Measurements from ENCODE around the gene NFKBIE. TPM values are rescaled to one million over a fixed set of nuclear protein-coding genes. Genes with fewer than 3 reads are reported as not detected.
A peak's percentile ranks its signal among the peaks of the same experiment; 100 is the strongest.

Gene NFKBIE
- total and polyA plus RNA-seq, 9 of the 15 experiments (the other 6 are each of a cell fraction or from before 2014, with no cell fraction given): 2.1 to 16.4 (median 11.7) TPM

- peak; percentile 87 for TF ChIP-seq AFF4 (CRISPR knock-in tag; IDR thresholded peaks at IDR 0.05)
- peak; percentile 84 for TF ChIP-seq RBFOX2 (IDR thresholded peaks at IDR 0.05; ENCODE audit: low read depth, low read length)
- TF ChIP-seq ZNF780A (CRISPR knock-in tag; IDR thresholded peaks at IDR 0.05): no peak
- TF ChIP-seq HDAC1 (IDR thresholded peaks at IDR 0.05): peak in 1 of 2 experiments; percentile 87; a peak in 2 of 4 replicates
- TF ChIP-seq POLR2G (IDR thresholded peaks at IDR 0.05; ENCODE audit: low read depth, low read length): peak; percentile 90
- TF ChIP-seq BACH1 (tag; IDR thresholded peaks at IDR 0.05): no peak
- no peak for TF ChIP-seq BCL6 (CRISPR knock-in tag; IDR thresholded peaks at IDR 0.05)
- TF ChIP-seq BRD4 (IDR thresholded peaks at IDR 0.05): no peak
- TF ChIP-seq EGR1 (conservative IDR thresholded peaks at IDR 0.05): peak; percentile 73; the same call in 1 of the 2 replicates
- TF ChIP-seq NFXL1 (CRISPR knock-in tag; IDR thresholded peaks at IDR 0.05): no peak
- TF ChIP-seq E2F6 (IDR thresholded peaks at IDR 0.05; ENCODE audit: borderline replicate concordance in 1 of 2, extremely low read depth in 1 of 2, insufficient read depth in 1 of 2, insufficient read length in 1 of 2, low read depth in 1 of 2, low read length in 1 of 2, poor library complexity in 1 of 2, severe bottlenecking in 1 of 2): peak; percentile 11 to 42
- TF ChIP-seq KLF1 (tag; IDR thresholded peaks at IDR 0.05): peak; percentile 19; the same call in 1 of the 2 replicates
- no peak for TF ChIP-seq NR1H2 (CRISPR knock-in tag; IDR thresholded peaks at IDR 0.05)
- TF ChIP-seq HNRNPLL (IDR thresholded peaks at IDR 0.05; ENCODE audit: low read depth, low read length, poor library complexity, severe bottlenecking): peak; percentile 68
- no peak for TF ChIP-seq TCFL5 (CRISPR knock-in tag; conservative IDR thresholded peaks at IDR 0.05)
- TF ChIP-seq KLF13 (tag; IDR thresholded peaks at IDR 0.05; ENCODE audit: borderline replicate concordance, low read depth): 0 out of 2 replicates have a peak, but pooled peaks have one; percentile 18
- no peak for TF ChIP-seq GTF3C2 (IDR thresholded peaks at IDR 0.05; ENCODE audit: borderline replicate concordance, extremely low read depth, insufficient read length)
- TF ChIP-seq NRF1 (conservative IDR thresholded peaks at IDR 0.05 in 1 of 2, IDR thresholded peaks at IDR 0.05 in 1 of 2): peak in 1 of 2 experiments; percentile 23; a peak in 2 of 4 replicates
Observed at GRCh38 chr6:44265007-44265721, at the start of gene NFKBIE (continued).
